GM18511 (cell line): ENCODE results near the gene A4GALT.

ENCODE experiments used
- ATAC-seq: cut with Tn5 transposase; IDR thresholded peaks from one replicate; pipeline ENCODE4 v1.9.1; 2021; ENCODE audit warnings: mild to moderate bottlenecking, moderate library complexity; ENCODE audit not compliant: unreplicated experiment

Gene A4GALT

GRCh38 chr22:42653999-42654398, 66.7 kb downstream of the A4GALT start:
- ATAC-seq, result no peak

- no peak for ATAC-seq
Measured at GRCh38 chr22:42651134-42651533, 69.5 kb downstream of the A4GALT start.

GRCh38 chr22:42649246-42650099, 71.2 kb downstream of the A4GALT start, which contains the start of gene CYB5R3:
Gene CYB5R3, minus strand, starts transcription at chr22:42649392. Its CDS starts 77 bp downstream, at chr22:42649315.
- ATAC-seq, result peak; percentile 81

- ATAC-seq, result peak; percentile 47
Measured at GRCh38 chr22:42648368-42649245, 72.1 kb downstream of the A4GALT start.

- ATAC-seq, result no peak
Measured at GRCh38 chr22:42648017-42648367, 72.7 kb downstream of the A4GALT start.

GRCh38 chr22:42646569-42647525, 73.8 kb downstream of the A4GALT start:
- ATAC-seq, result no peak

GRCh38 chr22:42645938-42646568, 74.6 kb downstream of the A4GALT start:
- no peak for ATAC-seq

GRCh38 chr22:42645341-42645937, 75.2 kb downstream of the A4GALT start:
- ATAC-seq, result no peak

- ATAC-seq, result no peak
Measured at GRCh38 chr22:42644422-42645340, 76.0 kb downstream of the A4GALT start.

GRCh38 chr22:42643634-42644421, 76.8 kb downstream of the A4GALT start:
- no peak for ATAC-seq

- ATAC-seq, result no peak
Measured at GRCh38 chr22:42642806-42643633, 77.7 kb downstream of the A4GALT start.
